K562 (cell line): Measurements from ENCODE around the gene PFKP. TPM values are rescaled to one million over a fixed set of nuclear protein-coding genes. Genes with fewer than 3 reads are reported as not detected.

Experiments
- ATAC-seq: fragments of 200-7000 bp; cut with Tn5 transposase; 3 replicates; pipeline ENCODE4 v1.9.1; 2020; ENCODE audit warnings: moderate library complexity
- BruUV-seq: library from RNA; stranded (reverse); fragments of 400-500 nt; replicated peaks from 2 replicates; lab custom pipeline; 2021; lab: Mats Ljungman, UMichigan
- CTCF ChIA-PET: fragments of 300-600 bp; formaldehyde crosslinking; extraction: SDS; loops from one replicate; lab custom pipeline; 2021; ENCODE audit warnings: low intra/inter-chr PET ratio; lab: Yijun Ruan, JAX
- POLR2A ChIA-PET: fragments of 300-600, 350-650 bp; sonication (Branson Sonifier 250); formaldehyde crosslinking; extraction: SDS; loops from one replicate; lab custom pipeline; 2021; ENCODE audit warnings: antibody characterized with exemption, inconsistent platforms; lab: Yijun Ruan, JAX
- DNase-seq, 4 experiments: peaks; one replicate each; pipeline versions ENCODE4 v3.0.0 to v3.0.0-alpha.2; 2011 to 2018; ENCODE audit warnings: low spot score in 3 of 4, mixed read lengths in 3 of 4; ENCODE audit errors: extremely low read depth in 1 of 4
- FAIRE-seq: peaks from 2 replicates; lab custom pipeline; 2011; peaks lifted over from hg19 to GRCh38; lab: Jason Lieb, UNC
- H2AFZ ChIP-seq: 2 replicates; pipeline ENCODE4 v1.6.0; 2011; ENCODE audit warnings: low read depth, low read length, control low read depth, inconsistent platforms
- H3K27ac ChIP-seq: fragments of 200-600 bp; 3 replicates; pipeline ENCODE4 v1.8.0; 2011; ENCODE audit warnings: low read depth, mild to moderate bottlenecking, control low read depth, inconsistent platforms, low read length, moderate library complexity, mixed read lengths; ENCODE audit errors: extremely low read depth
- H3K27me3 ChIP-seq, 2 experiments: fragments of 300-600 bp in 1 of 2; 2 replicates in 1 of 2; 3 replicates in 1 of 2; pipeline versions ENCODE4 v1.6.0 to v1.8.0; 2011; ENCODE audit warnings: inconsistent platforms in 2 of 2, low read length in 2 of 2, mild to moderate bottlenecking in 1 of 2, mixed read lengths in 1 of 2, moderate library complexity in 1 of 2; ENCODE audit not compliant: control insufficient read depth in 2 of 2, insufficient read depth in 2 of 2
- H3K36me3 ChIP-seq: fragments of 300-600 bp; 3 replicates; pipeline ENCODE4 v1.8.0; 2011; ENCODE audit warnings: mild to moderate bottlenecking, low read length, inconsistent platforms; ENCODE audit not compliant: control insufficient read depth, insufficient read depth
- H3K4me1 ChIP-seq, 2 experiments: fragments of 200-600 bp in 1 of 2; replicated peaks in 1 of 2; 2 replicates in 1 of 2; 3 replicates in 1 of 2; pipeline versions ENCODE4 v1.5.1 to v1.8.0; 2011; ENCODE audit warnings: inconsistent platforms in 2 of 2, low read length in 2 of 2, mild to moderate bottlenecking in 1 of 2, mixed read lengths in 1 of 2, moderate library complexity in 1 of 2; ENCODE audit not compliant: control insufficient read depth in 2 of 2, insufficient read depth in 2 of 2
- H3K4me2 ChIP-seq: 2 replicates; pipeline ENCODE4 v1.6.1; 2011; ENCODE audit warnings: low read length, control low read depth, inconsistent platforms, mixed read lengths; ENCODE audit not compliant: insufficient read depth
- H3K4me3 ChIP-seq: fragments of 200-600 bp; sonication (generic), shearing (Covaris generic); 2 replicates; pipeline ENCODE4 v1.5.1; 2016; ENCODE audit warnings: control low read depth, inconsistent platforms
- H3K79me2 ChIP-seq: fragments of 200-600 bp; 3 replicates; pipeline ENCODE4 v1.8.0; 2011; ENCODE audit warnings: low read length, inconsistent platforms; ENCODE audit not compliant: control insufficient read depth, insufficient read depth
- H3K9ac ChIP-seq, 2 experiments: 2 replicates each; pipeline versions ENCODE4 v1.6.0 to v1.6.1; 2011; ENCODE audit warnings: low read depth in 2 of 2, low read length in 2 of 2, control low read depth in 1 of 2, inconsistent platforms in 1 of 2, mild to moderate bottlenecking in 1 of 2, mixed read lengths in 1 of 2; ENCODE audit not compliant: insufficient read depth in 1 of 2
- H3K9me1 ChIP-seq: one replicate; pipeline ENCODE4 v1.6.0; 2011; ENCODE audit warnings: inconsistent platforms, mild to moderate bottlenecking, low read length, moderate library complexity; ENCODE audit not compliant: control insufficient read depth, insufficient read depth
- H3K9me3 ChIP-seq: replicated peaks from 2 replicates; pipeline ENCODE4 v1.5.1; 2011; ENCODE audit warnings: low read depth, low read length, inconsistent platforms; ENCODE audit not compliant: control insufficient read depth, insufficient read depth
- H4K20me1 ChIP-seq: replicated peaks from 2 replicates; pipeline ENCODE4 v1.6.1; 2011; ENCODE audit warnings: low read length, inconsistent platforms, mixed read lengths; ENCODE audit not compliant: control insufficient read depth, insufficient read depth
- CBFA2T2 ChIP-seq: fragments of 450-650 bp; conservative IDR thresholded peaks from 2 replicates; pipeline ENCODE4 v1.6.1; 2017; ENCODE audit warnings: mild to moderate bottlenecking
- CHD4 ChIP-seq: fragments of 200-600 bp; sonication (generic); IDR thresholded peaks from 3 replicates; pipeline ENCODE4 v1.6.1; 2012; ENCODE audit warnings: low read depth, mild to moderate bottlenecking, mixed read lengths, low read length, inconsistent platforms; ENCODE audit not compliant: insufficient read depth, insufficient replicate concordance, poor library complexity, severe bottlenecking
- DEAF1 ChIP-seq: fragments of 450-650 bp; formaldehyde crosslinking; IDR thresholded peaks from 2 replicates; pipeline ENCODE4 v1.4.0; 2020; ENCODE audit warnings: mild to moderate bottlenecking, moderate library complexity
- MAZ ChIP-seq, 2 experiments: fragments of 450-650 bp in 1 of 2; sonication (generic) in 1 of 2; formaldehyde crosslinking; IDR thresholded peaks in 1 of 2; conservative IDR thresholded peaks in 1 of 2; 2 replicates each; pipeline versions ENCODE4 v1.4.0 to v1.5.0; 2020; ENCODE audit warnings: mild to moderate bottlenecking in 1 of 2, missing genetic modification reagents in 1 of 2
- NFIC ChIP-seq: fragments of 450-650 bp; IDR thresholded peaks from 2 replicates; pipeline ENCODE4 v1.6.1; 2017; ENCODE audit warnings: mild to moderate bottlenecking, inconsistent platforms
- NR2C2 ChIP-seq, 2 experiments: fragments of 200-800 bp in 1 of 2; sonication (Bioruptor generic) in 1 of 2; sonication (generic) in 1 of 2; formaldehyde crosslinking in 1 of 2; IDR thresholded peaks; 2 replicates each; pipeline versions ENCODE4 v1.6.1 to v1.8.0; 2016 to 2022; ENCODE audit warnings: mild to moderate bottlenecking in 1 of 2, missing compliant biosample characterization in 1 of 2, missing genetic modification characterization in 1 of 2, missing genetic modification reagents in 1 of 2
- SMAD4 ChIP-seq: fragments of 250-450 bp; sonication (Bioruptor Pico); conservative IDR thresholded peaks from 2 replicates; pipeline ENCODE4 v1.8.0; 2021; ENCODE audit warnings: inconsistent platforms, mild to moderate bottlenecking, moderate library complexity
- ZNF764 ChIP-seq: fragments of 250-450 bp; sonication (Bioruptor Pico); IDR thresholded peaks from 2 replicates; pipeline ENCODE4 v1.4.0; 2020; ENCODE audit warnings: low read depth, mild to moderate bottlenecking, moderate library complexity
- WGBS: fragments of 100-300 bp; shearing (Covaris generic); methylation state at CpG from one replicate; pipeline ENCODE4 v1.1.6; 2016; ENCODE audit warnings: low coverage, mixed read lengths; ENCODE audit not compliant: insufficient coverage; ENCODE audit errors: missing lambda C conversion rate; 5-methylcytosine and 5-hydroxymethylcytosine counted together
- in situ Hi-C: fragments of 300-500 bp; cut with MboI; formaldehyde crosslinking; loops from 4 replicates; pipeline ENCODE4 v1.15.0; 2018; ENCODE audit warnings: inconsistent platforms, mixed read lengths
- intact Hi-C: fragments of 100-400 bp; cut with micrococcal nuclease; formaldehyde crosslinking; loops from 2 replicates; pipeline ENCODE4 v1.14.2; 2022
- polyA plus RNA-seq, 8 experiments: library from polyadenylated mRNA; depleted of rRNA in 4 of 8; stranded (reverse) in 5 of 8; unstranded in 3 of 8; fragments of >200 nt; fragmentation: Nextera tagmentation in 2 of 8; fragmentation: Illumina TruSeq in 1 of 8; extraction: Ambion mirVana in 2 of 8; extraction: Trizol in 1 of 8; gene quantifications; 2 replicates each; pipeline versions ENCODE4 v1.2.1 to v1.2.3, GENCODE V29; 2011 to 2014; ENCODE audit warnings: inconsistent platforms in 1 of 8, missing spikeins in 1 of 8
- total RNA-seq, 7 experiments: library from RNA; depleted of rRNA in 6 of 7; stranded (reverse); fragments of >200 nt in 6 of 7; fragmentation: Illumina TruSeq in 2 of 7; extraction: Trizol in 2 of 7; gene quantifications; 2 replicates each; pipeline versions ENCODE4 v1.2.1 to v1.2.3, GENCODE V29; 2011 to 2021; ENCODE audit warnings: low replicate concordance in 1 of 7

The PFKP gene
- total and polyA plus RNA-seq, 9 of the 15 experiments (the other 6 are each of a cell fraction or from before 2014, with no cell fraction given), result 23.5 to 116 (median 62.1) TPM

- TF ChIP-seq ZNF764 (no peak), CHD4 (no peak), CBFA2T2 (peak; percentile 55; the same call in 1 of the 2 replicates), DEAF1 (CRISPR knock-in tag) (no peak), NR2C2 (CRISPR knock-in tag; IDR thresholded peaks at IDR 0.05) (no peak), NR2C2 (tag; IDR thresholded peaks at IDR 0.05) (peak; percentile 48; the same call in 1 of the 2 replicates), MAZ (CRISPR knock-in tag; conservative IDR thresholded peaks at IDR 0.05 in 1 of 2, IDR thresholded peaks at IDR 0.05 in 1 of 2) (0 out of 4 replicates have a peak, but pooled peaks have one; percentile 7 to 18)
These were observed 21.1 kb upstream of the PFKP start (continued) for GRCh38 chr10:3046210-3046779.

GRCh38 chr10:3046981-3047547 is 20.3 kb upstream of the PFKP start:
- ChIA-PET CTCF (no interaction called here), POLR2A (no interaction called here)
- in situ Hi-C loops, result loop anchor here (5.0 kb wide), 1 partner anchor 120 kb away; no protein-coding TSS in a partner anchor
- no peaks in the 10 kb centered on the region for H3K9me3 ChIP-seq
- H3K36me3 ChIP-seq, result no peaks in the 10 kb centered on the region
- intact Hi-C loops, result no loop called here
- H3K27me3 ChIP-seq, result no peaks in the 10 kb centered on the region; a peak in 1 of 5 replicates
- no peaks in the 10 kb centered on the region for H3K79me2 ChIP-seq
- 65% methylated on average over 8 of the region's 8 CpGs for WGBS
- H3K27ac ChIP-seq, result no peak overlapping the region
- no peak overlapping the region for H2AFZ ChIP-seq
- peak overlapping the region in 1 of 2 experiments; percentile 26; a peak in 2 of 4 replicates for H3K9ac ChIP-seq
- FAIRE-seq (no peak), DNase-seq (no peak), ATAC-seq (no peak)
- H3K9me1 ChIP-seq, result no peaks in the 10 kb centered on the region
- H3K4me1 ChIP-seq, result peaks cover 12 to 21% of the 10 kb centered on the region in 2 experiments
- BruUV-seq, result no TSS peak
- no peak overlapping the region for H3K4me2 ChIP-seq
- TF ChIP-seq SMAD4, result no peak
- peak; percentile 66; the same call in 1 of the 2 replicates for TF ChIP-seq NFIC
- TF ChIP-seq, all 486 proteins: peak for 1
- Histone ChIP-seq H3K4me3 (no peak overlapping the region), H4K20me1 (no peaks in the 10 kb centered on the region)
